SK-N-SH (cell line): ENCODE measurements around the gene SEM1. TPM values are rescaled to one million over a fixed set of nuclear protein-coding genes. Genes with fewer than 3 reads are reported as not detected.

Experiments used
- CTCF ChIA-PET: fragments of 300-600, 350-600 bp; formaldehyde crosslinking; extraction: SDS; loops from one replicate; lab custom pipeline; 2021; lab: Yijun Ruan, JAX
- POLR2A ChIA-PET: fragments of 350-600 bp; sonication (Branson Sonifier 250); formaldehyde crosslinking; extraction: SDS; loops from one replicate; lab custom pipeline; 2020; ENCODE audit warnings: antibody characterized with exemption, inconsistent platforms; lab: Yijun Ruan, JAX
- DNase-seq: peaks from one replicate; pipeline ENCODE4 v3.0.0; 2012
- H2AFZ ChIP-seq: fragments of 200-600 bp; sonication (generic); 2 replicates; pipeline ENCODE4 v1.8.1; 2016; ENCODE audit warnings: antibody characterized with exemption, mild to moderate bottlenecking, low read depth
- H3F3A ChIP-seq: fragments of 200-600 bp; sonication (generic); replicated peaks from 2 replicates; pipeline ENCODE3; 2016; ENCODE audit warnings: antibody characterized with exemption, mild to moderate bottlenecking; ENCODE audit not compliant: insufficient read depth
- H3K27ac ChIP-seq, 2 experiments: fragments of 200-500 bp in 1 of 2; fragments of 200-600 bp in 1 of 2; sonication (Bioruptor generic) in 1 of 2; sonication (generic), shearing (Covaris generic) in 1 of 2; 2 replicates each; pipeline versions ENCODE4 v1.5.1 to v1.6.1; 2014 to 2016; ENCODE audit warnings: low read depth in 2 of 2, inconsistent platforms in 1 of 2, low read length in 1 of 2, mild to moderate bottlenecking in 1 of 2, mixed read lengths in 1 of 2
- H3K27me3 ChIP-seq: fragments of 200-600 bp; sonication (generic), shearing (Covaris generic); 2 replicates; pipeline ENCODE4 v1.6.1; 2016; ENCODE audit warnings: mixed run types; ENCODE audit not compliant: insufficient read depth
- H3K36me3 ChIP-seq, 2 experiments: fragments of 200-500 bp in 1 of 2; fragments of 200-600 bp in 1 of 2; sonication (Bioruptor generic) in 1 of 2; sonication (generic) in 1 of 2; replicated peaks in 1 of 2; 2 replicates each; pipeline versions ENCODE3 to v1.5.1; 2014 to 2016; ENCODE audit warnings: low read length in 1 of 2, mild to moderate bottlenecking in 1 of 2; ENCODE audit not compliant: insufficient read depth in 2 of 2, control insufficient read depth in 1 of 2
- H3K4me1 ChIP-seq, 2 experiments: fragments of 200-500 bp in 1 of 2; fragments of 200-600 bp in 1 of 2; sonication (Bioruptor generic) in 1 of 2; sonication (generic), shearing (Covaris generic) in 1 of 2; 2 replicates each; pipeline versions ENCODE4 v1.5.1 to v1.6.1; 2014 to 2016; ENCODE audit warnings: low read depth in 1 of 2, low read length in 1 of 2, mixed run types in 1 of 2; ENCODE audit not compliant: insufficient read depth in 2 of 2, control insufficient read depth in 1 of 2
- H3K4me2 ChIP-seq: fragments of 200-600 bp; sonication (generic), shearing (Covaris generic); 2 replicates; pipeline ENCODE4 v1.6.1; 2017; ENCODE audit warnings: mixed run types
- H3K4me3 ChIP-seq, 2 experiments: fragments of 200-500 bp in 1 of 2; fragments of 200-600 bp in 1 of 2; sonication (Bioruptor generic) in 1 of 2; sonication (generic), shearing (Covaris generic) in 1 of 2; 2 replicates each; pipeline versions ENCODE4 v1.5.1 to v1.8.1; 2014 to 2016; ENCODE audit warnings: low read depth in 2 of 2, inconsistent platforms in 1 of 2, low read length in 1 of 2, mild to moderate bottlenecking in 1 of 2, mixed read lengths in 1 of 2, moderate library complexity in 1 of 2
- H3K79me2 ChIP-seq: fragments of 200-600 bp; sonication (generic); 2 replicates; pipeline ENCODE4 v1.8.1; 2017; ENCODE audit warnings: mild to moderate bottlenecking; ENCODE audit not compliant: insufficient read depth
- H3K9ac ChIP-seq: fragments of 200-600 bp; sonication (generic); 2 replicates; pipeline ENCODE4 v1.6.1; 2017; ENCODE audit warnings: mixed run types
- H3K9me2 ChIP-seq: fragments of 200-600 bp; sonication (generic); 2 replicates; pipeline ENCODE4 v1.6.1; 2017; ENCODE audit warnings: mixed run types
- H3K9me3 ChIP-seq: fragments of 200-600 bp; sonication (generic); 2 replicates; pipeline ENCODE4 v1.6.1; 2017; ENCODE audit warnings: mixed run types, mild to moderate bottlenecking, moderate library complexity
- H4K20me1 ChIP-seq: fragments of 200-600 bp; sonication (generic); 2 replicates; pipeline ENCODE4 v1.6.1; 2017; ENCODE audit warnings: mild to moderate bottlenecking, mixed run types; ENCODE audit not compliant: insufficient read depth
- EZH2phosphoT487 ChIP-seq: fragments of 200-600 bp; sonication (generic); IDR thresholded peaks from 2 replicates; pipeline ENCODE4 v1.6.1; 2017; ENCODE audit warnings: low read depth, mixed run types, mild to moderate bottlenecking, antibody characterized with exemption, moderate library complexity, borderline replicate concordance
- FOSL2 ChIP-seq: IDR thresholded peaks from 2 replicates; pipeline ENCODE4 v1.4.0; 2012; ENCODE audit warnings: low read depth, mild to moderate bottlenecking, moderate library complexity, borderline replicate concordance
- FOXM1 ChIP-seq: IDR thresholded peaks from 2 replicates; pipeline ENCODE4 v1.4.0; 2012; ENCODE audit warnings: low read depth, mild to moderate bottlenecking
- GABPA ChIP-seq: IDR thresholded peaks from 2 replicates; pipeline ENCODE4 v1.4.0; 2012; ENCODE audit warnings: low read depth, mild to moderate bottlenecking
- NRF1 ChIP-seq: IDR thresholded peaks from 2 replicates; pipeline ENCODE4 v1.6.1; 2012; ENCODE audit warnings: low read depth, mild to moderate bottlenecking, low read length
- PBX3 ChIP-seq: IDR thresholded peaks from 2 replicates; pipeline ENCODE4; 2012
- RCOR1 ChIP-seq: fragments of 150-350 bp; IDR thresholded peaks from 2 replicates; pipeline ENCODE4 v1.6.1; 2017; ENCODE audit warnings: antibody characterized with exemption, low read length
- RFX5 ChIP-seq: IDR thresholded peaks from 2 replicates; pipeline ENCODE4 v1.6.1; 2012; ENCODE audit warnings: mild to moderate bottlenecking, improper control_type of control experiment, low read length
- RXRA ChIP-seq: IDR thresholded peaks from 2 replicates; pipeline ENCODE4 v1.4.0; 2012; ENCODE audit warnings: low read depth, mild to moderate bottlenecking, borderline replicate concordance
- USF1 ChIP-seq: IDR thresholded peaks from 2 replicates; pipeline ENCODE4 v1.4.0; 2012; ENCODE audit warnings: low read depth, borderline replicate concordance
- WGBS: methylation state at CpG from one replicate; pipeline ENCODE4 v1.1.6; 2017; ENCODE audit warnings: low lambda C conversion rate; 5-methylcytosine and 5-hydroxymethylcytosine counted together
- polyA plus RNA-seq, 3 experiments: library from polyadenylated mRNA; depleted of rRNA; stranded (reverse); fragments of >200 nt; gene quantifications; 2 replicates each; pipeline ENCODE4 v1.2.3, GENCODE V29; 2012
- TF ChIP-seq, protein P1 (sequence below): IDR thresholded peaks from 2 replicates; pipeline ENCODE4 v1.4.0; 2012; ENCODE audit warnings: low read depth, borderline replicate concordance

Gene SEM1
- polyA plus RNA-seq, 1 of the 3 experiments (the other 2 are of a cell fraction): 56.3 TPM

DNA sequence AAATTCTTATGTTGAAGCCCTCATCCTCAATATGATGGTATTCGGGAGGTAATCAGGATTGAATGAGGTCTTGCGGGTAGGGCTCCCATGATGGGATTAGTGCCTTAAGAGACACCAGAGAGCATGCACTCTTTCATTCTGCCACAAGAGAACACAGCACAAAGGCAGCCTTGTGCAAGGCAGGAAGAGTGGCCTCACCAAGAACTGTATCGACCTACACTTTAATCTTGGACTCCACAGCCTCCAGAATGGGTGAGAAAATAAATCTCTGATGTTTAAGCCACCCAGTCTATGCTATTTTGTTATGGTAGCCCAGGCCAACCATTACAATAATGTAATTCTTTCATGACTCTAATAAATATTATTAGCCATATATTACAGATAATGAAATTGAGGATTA, 8.4 kb downstream of the SEM1 start:
- Histone ChIP-seq H3K9me2 (no peaks in the 10 kb centered on the region), H2AFZ (no peak overlapping the region), H3K79me2 (peaks cover 100% of the 10 kb centered on the region), H3K4me2 (no peak overlapping the region), H3K9me3 (no peaks in the 10 kb centered on the region), H4K20me1 (peaks cover 98% of the 10 kb centered on the region), H3K9ac (no peak overlapping the region), H3F3A (no peaks in the 10 kb centered on the region), H3K4me1 (no peaks in the 10 kb centered on the region; a peak in 1 of 4 replicates), H3K27ac (no peak overlapping the region), H3K4me3 (no peak overlapping the region), H3K36me3 (peaks cover 13 to 52% of the 10 kb centered on the region in 2 experiments), H3K27me3 (no peaks in the 10 kb centered on the region)
- WGBS: 92% methylated on average over 3 of the region's 3 CpGs
- no peak for DNase-seq
- TF ChIP-seq EZH2phosphoT487 (no peak), PBX3 (no peak), RFX5 (no peak), GABPA (no peak), FOSL2 (no peak), USF1 (no peak), FOXM1 (no peak), RXRA (no peak), RCOR1 (no peak)
- TF ChIP-seq, protein P1, sequence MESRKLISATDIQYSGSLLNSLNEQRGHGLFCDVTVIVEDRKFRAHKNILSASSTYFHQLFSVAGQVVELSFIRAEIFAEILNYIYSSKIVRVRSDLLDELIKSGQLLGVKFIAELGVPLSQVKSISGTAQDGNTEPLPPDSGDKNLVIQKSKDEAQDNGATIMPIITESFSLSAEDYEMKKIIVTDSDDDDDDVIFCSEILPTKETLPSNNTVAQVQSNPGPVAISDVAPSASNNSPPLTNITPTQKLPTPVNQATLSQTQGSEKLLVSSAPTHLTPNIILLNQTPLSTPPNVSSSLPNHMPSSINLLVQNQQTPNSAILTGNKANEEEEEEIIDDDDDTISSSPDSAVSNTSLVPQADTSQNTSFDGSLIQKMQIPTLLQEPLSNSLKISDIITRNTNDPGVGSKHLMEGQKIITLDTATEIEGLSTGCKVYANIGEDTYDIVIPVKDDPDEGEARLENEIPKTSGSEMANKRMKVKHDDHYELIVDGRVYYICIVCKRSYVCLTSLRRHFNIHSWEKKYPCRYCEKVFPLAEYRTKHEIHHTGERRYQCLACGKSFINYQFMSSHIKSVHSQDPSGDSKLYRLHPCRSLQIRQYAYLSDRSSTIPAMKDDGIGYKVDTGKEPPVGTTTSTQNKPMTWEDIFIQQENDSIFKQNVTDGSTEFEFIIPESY: no peak
- POLR2A ChIA-PET: no interaction called here
- CTCF ChIA-PET: interaction anchor here (0.9 kb wide), 1 partner anchor 275 kb away, joined by 3 read pairs; no protein-coding TSS in a partner anchor

- Histone ChIP-seq H2AFZ (no peak overlapping the region), H3K9ac (no peak overlapping the region)
- TF ChIP-seq USF1 (no peak), NRF1 (no peak)
- TF ChIP-seq, all 33 proteins: peak for 0
- Histone ChIP-seq H3K4me1 (no peaks in the 10 kb centered on the region; a peak in 2 of 4 replicates), H3K27me3 (no peaks in the 10 kb centered on the region), H3K9me2 (no peaks in the 10 kb centered on the region), H3K4me2 (no peak overlapping the region), H3K4me3 (no peak overlapping the region), H3K27ac (no peak overlapping the region), H3K9me3 (no peaks in the 10 kb centered on the region), H3K79me2 (peaks cover 100% of the 10 kb centered on the region), H3K36me3 (peaks cover 14 to 53% of the 10 kb centered on the region in 2 experiments), H4K20me1 (peaks cover 98% of the 10 kb centered on the region), H3F3A (no peaks in the 10 kb centered on the region)
- no peak for DNase-seq
- 96% methylated on average over 2 of the region's 2 CpGs for WGBS
- ChIA-PET CTCF (interaction anchor here (0.9 kb wide), 1 partner anchor 274 kb away, joined by 3 read pairs; no protein-coding TSS in a partner anchor), POLR2A (no interaction called here)
Observed at GRCh38 chr7:96700516-96700915, 9.1 kb downstream of the SEM1 start.
